ENCODE measurements around the gene S100A2. TPM values are rescaled to one million over a fixed set of nuclear protein-coding genes. Genes with fewer than 3 reads are reported as not detected.

The S100A2 gene
- total and polyA plus RNA-seq, 2 experiments from 2014 or later = 0.66 to 0.89 TPM

DNA sequence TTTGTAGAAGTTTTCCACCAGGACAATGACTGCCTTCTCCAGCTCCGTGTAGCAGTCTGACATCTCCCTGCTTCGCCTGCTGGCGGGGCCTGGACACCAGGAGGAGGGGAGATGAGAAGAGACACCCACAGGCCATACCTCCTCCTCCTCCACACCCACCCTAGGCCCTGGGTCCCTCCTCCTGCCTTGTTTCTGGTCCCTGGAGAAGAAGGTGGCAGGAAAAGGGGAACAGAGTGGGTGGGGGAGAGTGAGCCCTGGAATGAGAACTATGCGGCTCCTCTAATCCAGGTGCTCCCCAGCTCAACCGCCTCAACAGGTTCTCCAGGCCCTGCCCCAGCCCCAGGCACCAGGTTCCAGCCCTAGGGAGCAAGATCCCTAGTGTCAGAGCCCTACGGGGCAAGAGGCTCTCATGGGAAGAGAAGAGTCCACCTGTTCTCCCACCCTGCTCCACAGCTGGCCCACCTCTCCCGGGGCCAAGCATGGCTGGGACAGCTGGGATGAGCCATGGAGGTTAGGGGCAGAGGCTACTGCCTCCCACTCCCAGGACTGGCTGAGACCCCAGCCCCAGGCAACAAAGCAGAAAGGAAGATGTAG is 42.5 kb upstream of the S100A2 start (continued):
- TF ChIP-seq EZH2phosphoT487 (IDR thresholded peaks at IDR 0.05; ENCODE audit: unreplicated experiment) (no peak), CREB1 (CRISPR knock-in tag; IDR thresholded peaks at IDR 0.05; ENCODE audit: low read depth) (no peak), JUNB (IDR thresholded peaks at IDR 0.05; ENCODE audit: unreplicated experiment) (no peak), ZNF331 (CRISPR knock-in tag; IDR thresholded peaks at IDR 0.05; ENCODE audit: low read depth) (no peak), NANOG (IDR thresholded peaks at IDR 0.05; ENCODE audit: borderline replicate concordance) (no peak), POLR2AphosphoS5 (IDR thresholded peaks at IDR 0.05; ENCODE audit: low read depth) (no peak)
- TF ChIP-seq, protein P1, sequence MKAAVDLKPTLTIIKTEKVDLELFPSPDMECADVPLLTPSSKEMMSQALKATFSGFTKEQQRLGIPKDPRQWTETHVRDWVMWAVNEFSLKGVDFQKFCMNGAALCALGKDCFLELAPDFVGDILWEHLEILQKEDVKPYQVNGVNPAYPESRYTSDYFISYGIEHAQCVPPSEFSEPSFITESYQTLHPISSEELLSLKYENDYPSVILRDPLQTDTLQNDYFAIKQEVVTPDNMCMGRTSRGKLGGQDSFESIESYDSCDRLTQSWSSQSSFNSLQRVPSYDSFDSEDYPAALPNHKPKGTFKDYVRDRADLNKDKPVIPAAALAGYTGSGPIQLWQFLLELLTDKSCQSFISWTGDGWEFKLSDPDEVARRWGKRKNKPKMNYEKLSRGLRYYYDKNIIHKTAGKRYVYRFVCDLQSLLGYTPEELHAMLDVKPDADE (IDR thresholded peaks at IDR 0.05) = no peak

DNA sequence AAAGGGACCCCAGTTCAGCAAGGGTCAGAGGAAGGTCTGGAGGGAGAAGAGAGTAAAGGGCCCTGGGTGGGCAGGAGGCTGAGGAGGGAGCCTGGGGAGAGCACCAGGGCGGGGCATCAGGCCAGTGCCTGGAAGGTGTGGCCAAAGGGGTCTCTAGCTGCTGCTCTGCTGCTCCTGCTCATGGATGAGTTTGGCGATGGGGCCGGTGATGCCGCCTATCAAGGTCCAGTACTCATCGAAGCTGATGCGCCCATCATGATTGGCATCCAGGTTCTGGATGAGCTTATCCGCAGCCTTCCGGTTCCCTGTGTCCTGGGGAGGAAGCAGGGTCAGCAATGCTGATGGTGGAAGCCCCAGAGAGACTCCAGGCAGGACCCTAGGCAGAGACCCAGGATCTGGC is 41.7 kb upstream of the S100A2 start:
- no peak overlapping the region for H3K4me3 ChIP-seq
- no peak overlapping the region for H3K4me2 ChIP-seq
- no peaks in the 10 kb centered on the region for H3K9me3 Mint-ChIP-seq
- no peaks in the 10 kb centered on the region for H3K9me2 ChIP-seq (ENCODE audit: insufficient read depth)
- H3K36me3 ChIP-seq (ENCODE audit: insufficient read depth) = no peaks in the 10 kb centered on the region
- no peaks in the 10 kb centered on the region for H3K79me2 ChIP-seq (replicated peaks; ENCODE audit: insufficient read depth)
- TF ChIP-seq, protein P2, sequence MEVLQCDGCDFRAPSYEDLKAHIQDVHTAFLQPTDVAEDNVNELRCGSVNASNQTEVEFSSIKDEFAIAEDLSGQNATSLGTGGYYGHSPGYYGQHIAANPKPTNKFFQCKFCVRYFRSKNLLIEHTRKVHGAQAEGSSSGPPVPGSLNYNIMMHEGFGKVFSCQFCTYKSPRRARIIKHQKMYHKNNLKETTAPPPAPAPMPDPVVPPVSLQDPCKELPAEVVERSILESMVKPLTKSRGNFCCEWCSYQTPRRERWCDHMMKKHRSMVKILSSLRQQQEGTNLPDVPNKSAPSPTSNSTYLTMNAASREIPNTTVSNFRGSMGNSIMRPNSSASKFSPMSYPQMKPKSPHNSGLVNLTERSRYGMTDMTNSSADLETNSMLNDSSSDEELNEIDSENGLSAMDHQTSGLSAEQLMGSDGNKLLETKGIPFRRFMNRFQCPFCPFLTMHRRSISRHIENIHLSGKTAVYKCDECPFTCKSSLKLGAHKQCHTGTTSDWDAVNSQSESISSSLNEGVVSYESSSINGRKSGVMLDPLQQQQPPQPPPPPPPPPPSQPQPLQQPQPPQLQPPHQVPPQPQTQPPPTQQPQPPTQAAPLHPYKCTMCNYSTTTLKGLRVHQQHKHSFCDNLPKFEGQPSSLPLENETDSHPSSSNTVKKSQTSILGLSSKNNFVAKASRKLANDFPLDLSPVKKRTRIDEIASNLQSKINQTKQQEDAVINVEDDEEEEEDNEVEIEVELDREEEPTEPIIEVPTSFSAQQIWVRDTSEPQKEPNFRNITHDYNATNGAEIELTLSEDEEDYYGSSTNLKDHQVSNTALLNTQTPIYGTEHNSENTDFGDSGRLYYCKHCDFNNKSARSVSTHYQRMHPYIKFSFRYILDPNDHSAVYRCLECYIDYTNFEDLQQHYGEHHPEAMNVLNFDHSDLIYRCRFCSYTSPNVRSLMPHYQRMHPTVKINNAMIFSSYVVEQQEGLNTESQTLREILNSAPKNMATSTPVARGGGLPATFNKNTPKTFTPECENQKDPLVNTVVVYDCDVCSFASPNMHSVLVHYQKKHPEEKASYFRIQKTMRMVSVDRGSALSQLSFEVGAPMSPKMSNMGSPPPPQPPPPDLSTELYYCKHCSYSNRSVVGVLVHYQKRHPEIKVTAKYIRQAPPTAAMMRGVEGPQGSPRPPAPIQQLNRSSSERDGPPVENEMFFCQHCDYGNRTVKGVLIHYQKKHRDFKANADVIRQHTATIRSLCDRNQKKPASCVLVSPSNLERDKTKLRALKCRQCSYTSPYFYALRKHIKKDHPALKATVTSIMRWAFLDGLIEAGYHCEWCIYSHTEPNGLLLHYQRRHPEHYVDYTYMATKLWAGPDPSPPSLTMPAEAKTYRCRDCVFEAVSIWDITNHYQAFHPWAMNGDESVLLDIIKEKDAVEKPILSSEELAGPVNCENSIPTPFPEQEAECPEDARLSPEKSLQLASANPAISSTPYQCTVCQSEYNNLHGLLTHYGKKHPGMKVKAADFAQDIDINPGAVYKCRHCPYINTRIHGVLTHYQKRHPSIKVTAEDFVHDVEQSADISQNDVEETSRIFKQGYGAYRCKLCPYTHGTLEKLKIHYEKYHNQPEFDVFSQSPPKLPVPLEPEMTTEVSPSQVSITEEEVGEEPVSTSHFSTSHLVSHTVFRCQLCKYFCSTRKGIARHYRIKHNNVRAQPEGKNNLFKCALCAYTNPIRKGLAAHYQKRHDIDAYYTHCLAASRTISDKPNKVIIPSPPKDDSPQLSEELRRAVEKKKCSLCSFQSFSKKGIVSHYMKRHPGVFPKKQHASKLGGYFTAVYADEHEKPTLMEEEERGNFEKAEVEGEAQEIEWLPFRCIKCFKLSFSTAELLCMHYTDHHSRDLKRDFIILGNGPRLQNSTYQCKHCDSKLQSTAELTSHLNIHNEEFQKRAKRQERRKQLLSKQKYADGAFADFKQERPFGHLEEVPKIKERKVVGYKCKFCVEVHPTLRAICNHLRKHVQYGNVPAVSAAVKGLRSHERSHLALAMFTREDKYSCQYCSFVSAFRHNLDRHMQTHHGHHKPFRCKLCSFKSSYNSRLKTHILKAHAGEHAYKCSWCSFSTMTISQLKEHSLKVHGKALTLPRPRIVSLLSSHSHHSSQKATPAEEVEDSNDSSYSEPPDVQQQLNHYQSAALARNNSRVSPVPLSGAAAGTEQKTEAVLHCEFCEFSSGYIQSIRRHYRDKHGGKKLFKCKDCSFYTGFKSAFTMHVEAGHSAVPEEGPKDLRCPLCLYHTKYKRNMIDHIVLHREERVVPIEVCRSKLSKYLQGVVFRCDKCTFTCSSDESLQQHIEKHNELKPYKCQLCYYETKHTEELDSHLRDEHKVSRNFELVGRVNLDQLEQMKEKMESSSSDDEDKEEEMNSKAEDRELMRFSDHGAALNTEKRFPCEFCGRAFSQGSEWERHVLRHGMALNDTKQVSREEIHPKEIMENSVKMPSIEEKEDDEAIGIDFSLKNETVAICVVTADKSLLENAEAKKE (CRISPR knock-in tag; IDR thresholded peaks at IDR 0.05) = no peak
- no peaks in the 10 kb centered on the region for H4K20me1 ChIP-seq (replicated peaks; ENCODE audit: insufficient read depth)
- H3K4me1 Mint-ChIP-seq = peaks cover 40% of the 10 kb centered on the region
- DNase-seq (ENCODE audit: low spot score) (no peak), ATAC-seq (no peak)
- no peak overlapping the region for H3K27ac ChIP-seq (ENCODE audit: low read depth)
- peaks cover 7% of the 10 kb centered on the region for H3K27me3 Mint-ChIP-seq (ENCODE audit: insufficient read depth, low read depth, poor library complexity)
- H2AFZ ChIP-seq = no peak overlapping the region
- H3F3A ChIP-seq (replicated peaks; ENCODE audit: low read depth) = no peaks in the 10 kb centered on the region; the same call in 1 of the 2 replicates
- H3K4me3 Mint-ChIP-seq = no peak overlapping the region
- H3K27me3 ChIP-seq (ENCODE audit: insufficient read depth) = no peaks in the 10 kb centered on the region
- H3K36me3 Mint-ChIP-seq (ENCODE audit: low read depth) = no peaks in the 10 kb centered on the region; the same call in 1 of the 3 replicates
- H3K27ac Mint-ChIP-seq = no peak overlapping the region
- H3K4me1 ChIP-seq (ENCODE audit: insufficient read depth) = peaks cover 40% of the 10 kb centered on the region

Measured in GM23338 (cell line).